Suprapubic skin (tissue), 4 donors: ENCODE measurements around the gene CYTH2. TPM values are rescaled to one million over a fixed set of nuclear protein-coding genes. Genes with fewer than 3 reads are reported as not detected.

Experiments used
- DNase-seq, 2 donors: peaks; one replicate each; pipeline ENCODE4 v3.0.0-alpha.2; 2019; ENCODE audit warnings: low spot score in 2 of 2
- H3K27ac ChIP-seq: fragments of 200-600 bp; sonication (generic); one replicate; pipeline ENCODE4 v1.5.1; 2019
- H3K27me3 ChIP-seq: fragments of 200-600 bp; sonication (generic); one replicate; pipeline ENCODE4 v1.5.1; 2019
- H3K36me3 ChIP-seq: fragments of 200-600 bp; sonication (generic); one replicate; pipeline ENCODE4 v1.5.1; 2019
- H3K4me1 ChIP-seq: fragments of 200-600 bp; sonication (generic); one replicate; pipeline ENCODE4 v1.5.1; 2019
- H3K4me3 ChIP-seq: fragments of 200-600 bp; sonication (generic); one replicate; pipeline ENCODE4 v1.5.1; 2019; ENCODE audit warnings: mild to moderate bottlenecking
- H3K9me3 ChIP-seq: fragments of 200-600 bp; sonication (generic); one replicate; pipeline ENCODE4 v1.5.1; 2019
- CTCF ChIP-seq, 2 donors: fragments of 200-600 bp in 1 of 2; fragments of 450-650 bp in 1 of 2; sonication (generic) in 1 of 2; IDR thresholded peaks; one replicate each; pipeline ENCODE4 v1.5.1; 2016 to 2019; ENCODE audit warnings: antibody characterized with exemption in 2 of 2, mild to moderate bottlenecking in 1 of 2, moderate library complexity in 1 of 2
- EP300 ChIP-seq: sonication (generic); formaldehyde crosslinking; IDR thresholded peaks from one replicate; pipeline ENCODE4 v1.6.1; 2017; ENCODE audit warnings: antibody characterized with exemption
- POLR2A ChIP-seq, 2 donors: fragments of 450-650 bp; IDR thresholded peaks; one replicate each; pipeline ENCODE4 v1.6.1; 2017; ENCODE audit warnings: antibody characterized with exemption in 2 of 2, mild to moderate bottlenecking in 2 of 2, moderate library complexity in 2 of 2
- POLR2AphosphoS5 ChIP-seq, 3 donors: sonication (generic); formaldehyde crosslinking; IDR thresholded peaks; one replicate each; pipeline ENCODE4 v1.6.1; 2017; ENCODE audit warnings: antibody characterized with exemption in 3 of 3
- WGBS: methylation state at CpG from one replicate; pipeline ENCODE4 v1.1.5; 2018; 5-methylcytosine and 5-hydroxymethylcytosine counted together
- total RNA-seq, 4 donors: library from RNA; depleted of rRNA; stranded (reverse); fragments of >200 nt; gene quantifications; one replicate each; pipeline ENCODE4 v1.1.0, GENCODE V29; 2016

CYTH2 gene
- total RNA-seq: 10 to 100 TPM; 54.9 to 86.5 (median 63.2) TPM

GRCh38 chr19:48469289-48469881 is at the start of gene CYTH2:
Gene CYTH2, plus strand, starts transcription at chr19:48469369. Its CDS starts 139 bp downstream, at chr19:48469508.
- DNase-seq: peak; percentile 93 to 94
- WGBS: 0% methylated on average over 6 of the region's 66 CpGs
- Histone ChIP-seq H3K27me3 (no peaks in the 10 kb centered on the region), H3K4me1 (peaks cover 30% of the 10 kb centered on the region), H3K36me3 (peaks cover 42% of the 10 kb centered on the region), H3K4me3 (peak within 1 kb of the TSS; percentile 95), H3K27ac (peak within 1 kb of the TSS; percentile 98), H3K9me3 (no peaks in the 10 kb centered on the region)
- TF ChIP-seq POLR2A (IDR thresholded peaks at IDR 0.05) (peak; percentile 78 to 85), POLR2AphosphoS5 (IDR thresholded peaks at IDR 0.05) (peak in 1 of 3 donors; percentile 64), CTCF (IDR thresholded peaks at IDR 0.05) (no peak)

- peak in 1 of 2 donors; percentile 83 for DNase-seq
- Histone ChIP-seq H3K4me3 (no peak overlapping the region), H3K4me1 (peaks cover 4% of the 10 kb centered on the region), H3K9me3 (no peaks in the 10 kb centered on the region), H3K27me3 (no peaks in the 10 kb centered on the region), H3K36me3 (no peaks in the 10 kb centered on the region), H3K27ac (no peak overlapping the region)
- 60% methylated on average over 6 of the region's 16 CpGs for WGBS
- TF ChIP-seq POLR2AphosphoS5 (IDR thresholded peaks at IDR 0.05): peak in 1 of 3 donors; percentile 31
- TF ChIP-seq EP300: no peak
- no peak for TF ChIP-seq POLR2A (IDR thresholded peaks at IDR 0.05)
Observed at GRCh38 chr19:48421548-48421947, 47.6 kb upstream of the CYTH2 start.

GRCh38 chr19:48424694-48425219 is 44.4 kb upstream of the CYTH2 start:
- no peak for DNase-seq
- WGBS: 54% methylated on average over 8 of the region's 8 CpGs
- Histone ChIP-seq H3K27me3 (no peaks in the 10 kb centered on the region), H3K4me1 (peaks cover 4% of the 10 kb centered on the region), H3K4me3 (no peak overlapping the region), H3K9me3 (no peaks in the 10 kb centered on the region), H3K27ac (no peak overlapping the region), H3K36me3 (no peaks in the 10 kb centered on the region)
- TF ChIP-seq POLR2A (IDR thresholded peaks at IDR 0.05) (no peak), POLR2AphosphoS5 (IDR thresholded peaks at IDR 0.05) (no peak), CTCF (IDR thresholded peaks at IDR 0.05) (no peak), EP300 (no peak)

GRCh38 chr19:48428670-48429069 is 40.5 kb upstream of the CYTH2 start:
- Histone ChIP-seq H3K36me3 (no peaks in the 10 kb centered on the region), H3K4me1 (no peaks in the 10 kb centered on the region), H3K9me3 (no peaks in the 10 kb centered on the region), H3K27me3 (no peaks in the 10 kb centered on the region), H3K4me3 (no peak overlapping the region), H3K27ac (no peak overlapping the region)
- no peak for TF ChIP-seq POLR2AphosphoS5 (IDR thresholded peaks at IDR 0.05)
- no peak for TF ChIP-seq EP300
- TF ChIP-seq POLR2A (IDR thresholded peaks at IDR 0.05): no peak
- no peak for TF ChIP-seq CTCF (IDR thresholded peaks at IDR 0.05)
- WGBS: 90% methylated on average over 1 of the region's 1 CpG
- no peak for DNase-seq

- 80% methylated on average over 8 of the region's 8 CpGs for WGBS
- no peaks in the 10 kb centered on the region for H3K9me3 ChIP-seq
Observed at GRCh38 chr19:48433337-48433736, 35.8 kb upstream of the CYTH2 start.

More at GRCh38 chr19:48433337-48433736, 35.8 kb upstream of the CYTH2 start:
- H3K4me3 ChIP-seq: no peak overlapping the region
- H3K27ac ChIP-seq: no peak overlapping the region
- TF ChIP-seq POLR2A (IDR thresholded peaks at IDR 0.05) (no peak), EP300 (no peak), CTCF (IDR thresholded peaks at IDR 0.05) (no peak), POLR2AphosphoS5 (IDR thresholded peaks at IDR 0.05) (no peak)
- no peaks in the 10 kb centered on the region for H3K27me3 ChIP-seq
- no peaks in the 10 kb centered on the region for H3K4me1 ChIP-seq
- DNase-seq: no peak
- H3K36me3 ChIP-seq: no peaks in the 10 kb centered on the region
